NT2/D1 (cell line): ENCODE measurements around the gene ABHD5.

ENCODE experiments used
- DNase-seq: peaks from one replicate; pipeline ENCODE4 v3.0.0-alpha.2; 2011; ENCODE audit warnings: low read depth, low spot score
- H3K27me3 ChIP-seq: 2 replicates; pipeline ENCODE4 v1.6.0; 2011; ENCODE audit warnings: mild to moderate bottlenecking; ENCODE audit not compliant: insufficient read length, insufficient read depth
- H3K36me3 ChIP-seq: 2 replicates; pipeline ENCODE4 v1.6.1; 2011; ENCODE audit warnings: mild to moderate bottlenecking, low read length, mixed read lengths; ENCODE audit not compliant: insufficient read depth, insufficient read length
- H3K4me1 ChIP-seq: 2 replicates; pipeline ENCODE4 v1.5.1; 2011; ENCODE audit not compliant: insufficient read depth, insufficient read length
- H3K4me3 ChIP-seq: 2 replicates; pipeline ENCODE4 v1.5.1; 2011; ENCODE audit warnings: low read depth; ENCODE audit not compliant: insufficient read length
- H3K9ac ChIP-seq: 2 replicates; pipeline ENCODE4 v1.6.0; 2011; ENCODE audit warnings: low read depth; ENCODE audit not compliant: insufficient read length
- H3K9me3 ChIP-seq: 2 replicates; pipeline ENCODE4 v1.5.1; 2011; ENCODE audit warnings: mild to moderate bottlenecking, low read length; ENCODE audit not compliant: insufficient read depth
- SUZ12 ChIP-seq: IDR thresholded peaks from 2 replicates; pipeline ENCODE4 v1.6.1; 2011; ENCODE audit not compliant: insufficient read length, insufficient read depth; ENCODE audit errors: extremely low read depth
- YY1 ChIP-seq: IDR thresholded peaks from 2 replicates; pipeline ENCODE4 v1.6.1; 2011; ENCODE audit not compliant: insufficient read length, insufficient read depth
- ZNF274 ChIP-seq: IDR thresholded peaks from 2 replicates; pipeline ENCODE4 v1.6.1; 2011; ENCODE audit warnings: mild to moderate bottlenecking, low read depth, low read length

ABHD5 gene

GRCh38 chr3:43758592-43759225, 68.0 kb downstream of the ABHD5 start:
- no peak for DNase-seq
- no peaks in the 10 kb centered on the region for H3K27me3 ChIP-seq
- no peak overlapping the region for H3K4me3 ChIP-seq
- peaks cover 5% of the 10 kb centered on the region for H3K4me1 ChIP-seq
- no peaks in the 10 kb centered on the region for H3K9me3 ChIP-seq
- H3K9ac ChIP-seq: no peak overlapping the region
- TF ChIP-seq SUZ12: no peak
- TF ChIP-seq YY1: no peak
- TF ChIP-seq ZNF274: no peak
- no peaks in the 10 kb centered on the region for H3K36me3 ChIP-seq

- peaks cover 5% of the 10 kb centered on the region for H3K4me1 ChIP-seq
- H3K36me3 ChIP-seq: no peaks in the 10 kb centered on the region
- TF ChIP-seq SUZ12 (no peak), ZNF274 (no peak), YY1 (no peak)
- no peaks in the 10 kb centered on the region for H3K27me3 ChIP-seq
- H3K9ac ChIP-seq: no peak overlapping the region
- no peaks in the 10 kb centered on the region for H3K9me3 ChIP-seq
- no peak overlapping the region for H3K4me3 ChIP-seq
- no peak for DNase-seq
Measured at GRCh38 chr3:43759297-43759782, 68.6 kb downstream of the ABHD5 start.

GRCh38 chr3:43759938-43760337, 69.2 kb downstream of the ABHD5 start:
- Histone ChIP-seq H3K36me3 (no peaks in the 10 kb centered on the region), H3K9me3 (no peaks in the 10 kb centered on the region), H3K4me1 (peaks cover 5% of the 10 kb centered on the region), H3K27me3 (no peaks in the 10 kb centered on the region), H3K9ac (no peak overlapping the region), H3K4me3 (no peak overlapping the region)
- DNase-seq: no peak
- no peak for TF ChIP-seq YY1
- TF ChIP-seq SUZ12: no peak
- TF ChIP-seq ZNF274: no peak

GRCh38 chr3:43760938-43761337, 70.2 kb downstream of the ABHD5 start:
- no peak for TF ChIP-seq YY1
- no peaks in the 10 kb centered on the region for H3K9me3 ChIP-seq
- H3K36me3 ChIP-seq: no peaks in the 10 kb centered on the region
- peaks cover 5% of the 10 kb centered on the region for H3K4me1 ChIP-seq
- DNase-seq: no peak
- no peak overlapping the region for H3K9ac ChIP-seq
- no peak overlapping the region for H3K4me3 ChIP-seq
- no peaks in the 10 kb centered on the region for H3K27me3 ChIP-seq

GRCh38 chr3:43762451-43762850, 71.7 kb downstream of the ABHD5 start:
- TF ChIP-seq YY1 (no peak), SUZ12 (no peak), ZNF274 (no peak)
- Histone ChIP-seq H3K36me3 (no peaks in the 10 kb centered on the region), H3K4me1 (peaks cover 5% of the 10 kb centered on the region), H3K9me3 (no peaks in the 10 kb centered on the region), H3K4me3 (no peak overlapping the region), H3K9ac (no peak overlapping the region), H3K27me3 (no peaks in the 10 kb centered on the region)
- no peak for DNase-seq

GRCh38 chr3:43764056-43764455, 73.3 kb downstream of the ABHD5 start:
- H3K4me1 ChIP-seq: peaks cover 2% of the 10 kb centered on the region
- no peaks in the 10 kb centered on the region for H3K36me3 ChIP-seq
- no peak overlapping the region for H3K4me3 ChIP-seq
- no peak overlapping the region for H3K9ac ChIP-seq
- H3K9me3 ChIP-seq: no peaks in the 10 kb centered on the region
- no peaks in the 10 kb centered on the region for H3K27me3 ChIP-seq
- no peak for DNase-seq
- no peak for TF ChIP-seq SUZ12

- H3K9me3 ChIP-seq: no peaks in the 10 kb centered on the region
- no peaks in the 10 kb centered on the region for H3K36me3 ChIP-seq
- no peak for TF ChIP-seq ZNF274
- no peak for TF ChIP-seq SUZ12
- TF ChIP-seq YY1: no peak
- H3K9ac ChIP-seq: no peak overlapping the region
- H3K4me1 ChIP-seq: peaks cover 5% of the 10 kb centered on the region
- no peak overlapping the region for H3K4me3 ChIP-seq
- H3K27me3 ChIP-seq: no peaks in the 10 kb centered on the region
- no peak for DNase-seq
Measured at GRCh38 chr3:43764471-43764870, 73.7 kb downstream of the ABHD5 start.
